ENCODE data around the gene KRT76. TPM values are rescaled to one million over a fixed set of nuclear protein-coding genes. Genes with fewer than 3 reads are reported as not detected.
A peak's percentile ranks its signal among the peaks of the same experiment; 100 is the strongest.

The KRT76 gene
- total RNA-seq, 1 donor from 2014 or later, result not detected

- intact Hi-C loops (cut with DNase I), result no loop called here
- peak; percentile 41 for DNase-seq (ENCODE audit: low spot score)
These were observed 10.4 kb upstream of the KRT76 start for GRCh38 chr12:52787324-52788191.

GRCh38 chr12:52784909-52785308 is 7.8 kb upstream of the KRT76 start:
- intact Hi-C loops (cut with DNase I), result no loop called here
- no peak for DNase-seq (ENCODE audit: low spot score)

- intact Hi-C loops (cut with DNase I), result no loop called here
- DNase-seq (ENCODE audit: low spot score), result peak; percentile 14
These were observed 6.6 kb upstream of the KRT76 start for GRCh38 chr12:52783563-52784316.

DNA sequence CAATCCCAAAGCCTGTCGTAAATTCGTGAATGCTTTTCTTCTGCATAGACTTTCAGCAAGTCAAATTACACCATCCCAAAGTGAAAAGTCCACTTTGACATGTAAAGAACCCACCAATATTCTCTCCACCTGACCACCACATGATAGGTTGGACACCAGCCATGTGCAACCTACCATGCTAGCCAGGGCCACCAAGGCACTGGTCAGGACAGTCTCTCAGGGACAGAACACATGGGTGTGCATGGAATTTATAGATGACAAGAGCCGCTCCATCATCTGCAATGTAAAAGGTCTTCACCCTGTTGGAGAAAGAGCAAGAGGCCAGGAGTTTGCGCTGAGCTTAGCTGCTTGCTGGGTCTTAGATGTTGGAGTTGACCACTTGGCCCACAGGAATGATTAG is 5.4 kb upstream of the KRT76 start:
- no peak for DNase-seq (ENCODE audit: low spot score)
- intact Hi-C loops (cut with DNase I), result no loop called here

DNA sequence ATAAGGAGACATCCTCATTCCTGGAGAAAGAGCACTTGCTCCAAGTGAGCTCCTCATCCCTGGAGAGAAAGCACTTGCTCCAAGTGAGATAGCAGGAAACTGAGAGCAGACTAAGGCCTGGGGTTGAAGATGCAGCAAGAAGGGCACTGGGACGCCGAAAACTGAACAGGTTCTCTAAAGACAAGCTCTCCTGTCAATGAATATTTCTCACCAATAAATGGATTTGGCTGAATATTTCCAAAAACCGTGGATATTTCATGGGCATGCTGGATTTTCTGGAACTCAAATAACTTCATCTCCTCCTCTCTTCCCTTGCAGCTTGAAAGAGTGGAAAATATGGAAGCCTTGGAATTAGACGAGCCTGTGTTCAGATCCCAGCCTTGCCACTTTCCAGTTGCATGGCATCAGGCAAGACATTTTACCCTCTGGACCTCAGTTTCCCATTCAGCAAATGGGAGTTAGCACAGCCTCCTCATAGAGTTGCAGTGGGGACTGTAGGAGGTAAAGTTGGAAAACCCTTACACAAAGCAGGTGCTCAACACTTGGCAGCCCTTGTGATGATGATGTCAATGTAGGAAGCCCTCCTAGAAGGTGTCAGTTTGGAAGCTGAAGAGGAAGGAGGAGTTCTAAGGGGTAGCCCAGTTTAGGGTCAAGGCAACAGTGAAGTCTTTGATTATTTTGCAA is 4.4 kb upstream of the KRT76 start:
- DNase-seq (ENCODE audit: low spot score), result no peak
- intact Hi-C loops (cut with DNase I), result no loop called here

GRCh38 chr12:52779914-52780313 is 2.8 kb upstream of the KRT76 start:
- intact Hi-C loops (cut with DNase I), result no loop called here

DNA sequence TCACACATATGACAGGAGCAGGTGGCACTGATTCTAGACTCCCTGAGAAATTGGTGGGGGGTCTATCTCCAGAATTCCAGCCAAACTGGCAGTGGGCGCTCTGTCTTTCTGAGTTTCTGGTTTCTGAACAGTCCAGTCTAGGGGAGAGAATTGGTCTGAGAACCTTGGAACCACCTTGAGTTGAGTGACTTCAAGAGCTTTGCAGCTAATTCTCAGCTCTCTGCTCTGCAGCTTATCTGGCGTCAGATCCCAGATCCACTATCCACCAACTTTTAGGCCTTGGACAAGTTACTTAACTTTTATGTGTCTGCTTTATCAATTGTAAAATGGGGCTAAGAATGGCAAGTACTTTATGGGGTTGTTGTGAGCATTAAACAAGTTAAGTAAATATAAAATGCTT is 1.7 kb upstream of the KRT76 start:
- no peak for DNase-seq (ENCODE audit: low spot score)
- intact Hi-C loops (cut with DNase I), result no loop called here

More at GRCh38 chr12:52779914-52780313, 2.8 kb upstream of the KRT76 start:
- peak; percentile 47 for DNase-seq (ENCODE audit: low spot score)

- peak; percentile 59 for DNase-seq (ENCODE audit: low spot score)
- intact Hi-C loops (cut with DNase I), result no loop called here
These were observed 421 bp upstream of the KRT76 start for GRCh38 chr12:52777566-52777965.

GRCh38 chr12:52776435-52776834 is 710 bp downstream of the KRT76 start:
- no peak for DNase-seq (ENCODE audit: low spot score)
- intact Hi-C loops (cut with DNase I), result no loop called here

DNA sequence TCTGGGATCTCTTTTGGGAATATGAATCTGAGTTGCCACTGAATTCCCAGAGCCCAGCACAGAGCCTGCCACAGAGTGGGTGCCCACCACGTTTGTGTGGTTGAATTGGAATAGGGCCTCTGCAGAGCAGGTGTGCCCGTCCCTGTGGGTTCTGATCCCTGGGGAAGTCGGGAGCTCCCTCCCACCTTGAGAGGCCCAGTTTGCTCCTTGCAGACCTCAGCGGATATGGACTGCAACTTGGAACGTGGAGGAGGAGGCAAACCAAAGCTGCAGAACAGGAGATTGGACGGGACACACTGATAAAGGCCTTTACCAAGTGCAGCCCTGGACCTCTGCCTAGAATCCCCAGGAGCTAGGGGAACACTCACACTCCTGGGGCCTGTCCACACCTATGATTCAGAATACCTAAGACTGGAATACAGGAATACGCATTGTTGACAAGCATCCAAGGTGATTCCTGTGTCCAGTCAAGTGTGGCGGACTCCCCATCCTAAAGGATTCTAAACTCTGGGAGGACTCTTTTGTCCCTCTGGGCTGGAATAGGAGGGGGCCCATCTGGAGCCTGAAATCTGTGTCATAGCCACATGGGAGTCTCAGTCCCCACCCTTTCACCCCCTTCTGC is 2.4 kb downstream of the KRT76 start:
- intact Hi-C loops (cut with DNase I), result no loop called here
- peak; percentile 66 for DNase-seq (ENCODE audit: low spot score)

DNA sequence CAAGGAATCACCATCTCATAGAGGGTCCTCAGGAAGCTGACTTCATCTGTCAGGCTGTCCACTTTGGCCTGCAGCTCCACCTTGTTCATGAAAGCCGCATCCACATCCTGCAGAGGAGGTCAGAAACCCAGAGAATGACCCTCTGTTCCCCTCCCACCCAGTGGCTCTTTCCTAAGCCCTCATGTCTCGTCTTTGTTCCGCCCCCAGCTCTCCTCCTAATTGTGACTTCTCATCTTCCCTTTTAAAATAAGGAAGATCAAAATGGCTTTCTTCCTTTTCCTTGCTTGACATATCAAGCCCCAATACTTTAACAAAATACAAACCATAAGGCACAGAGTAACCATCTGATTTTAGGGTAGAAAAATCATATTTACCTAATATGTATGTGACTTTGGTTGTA is 4.4 kb downstream of the KRT76 start:
- intact Hi-C loops (cut with DNase I), result no loop called here
- DNase-seq (ENCODE audit: low spot score), result no peak

DNA sequence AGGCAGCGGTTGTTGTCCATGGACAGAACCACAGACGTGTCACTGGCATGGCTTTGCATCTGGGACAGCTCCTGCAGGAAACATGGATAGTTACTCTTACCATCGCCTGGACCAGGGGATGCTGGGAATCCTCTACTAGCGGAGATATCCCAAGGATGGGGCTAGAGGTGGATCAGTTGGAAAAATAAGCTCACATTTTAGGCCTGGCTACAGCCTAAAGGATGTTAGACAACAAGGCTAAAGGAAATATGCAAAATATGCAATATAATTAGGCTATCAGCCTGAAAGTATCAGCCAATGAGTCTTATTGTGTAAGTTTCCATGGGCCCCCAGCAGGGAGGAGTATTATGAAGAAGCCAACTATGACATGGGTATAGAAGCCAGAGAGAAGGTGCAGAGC is 5.0 kb downstream of the KRT76 start:
- DNase-seq (ENCODE audit: low spot score), result no peak
- intact Hi-C loops (cut with DNase I), result no loop called here

GRCh38 chr12:52771505-52771904 is 5.6 kb downstream of the KRT76 start:
- intact Hi-C loops (cut with DNase I), result no loop called here
- no peak for DNase-seq (ENCODE audit: low spot score)

- no peak for DNase-seq (ENCODE audit: low spot score)
- intact Hi-C loops (cut with DNase I), result no loop called here
These were observed 6.1 kb downstream of the KRT76 start for GRCh38 chr12:52771088-52771487.

GRCh38 chr12:52769946-52770345 is 7.2 kb downstream of the KRT76 start:
- DNase-seq (ENCODE audit: low spot score), result peak; percentile 14
- intact Hi-C loops (cut with DNase I), result no loop called here

DNA sequence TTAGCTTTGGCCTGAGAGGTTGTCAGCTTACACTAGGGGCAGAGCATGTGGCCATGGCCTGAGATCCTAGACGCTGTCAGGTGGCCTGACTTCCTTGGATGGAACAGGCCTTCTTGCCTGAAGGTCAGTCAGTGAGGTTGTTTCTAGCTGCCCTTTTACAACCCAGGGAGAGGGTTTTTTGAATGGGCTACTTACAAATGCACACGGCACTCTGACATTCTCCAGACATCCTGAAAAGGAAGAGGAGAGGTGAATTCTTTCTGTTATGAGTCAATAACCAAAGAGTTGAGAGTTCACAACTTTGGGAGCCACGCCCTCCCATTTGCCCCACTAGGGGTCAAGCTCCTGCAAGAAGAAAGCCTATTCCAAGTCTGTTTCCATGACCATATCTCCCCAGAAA is 7.8 kb downstream of the KRT76 start:
- no peak for DNase-seq (ENCODE audit: low spot score)
- intact Hi-C loops (cut with DNase I), result no loop called here

GRCh38 chr12:52768479-52769200 is 8.5 kb downstream of the KRT76 start:
- intact Hi-C loops (cut with DNase I), result no loop called here
- DNase-seq (ENCODE audit: low spot score), result no peak

- DNase-seq (ENCODE audit: low spot score), result no peak
- intact Hi-C loops (cut with DNase I), result no loop called here
These were observed 9.7 kb downstream of the KRT76 start for GRCh38 chr12:52767427-52767826.

DNA sequence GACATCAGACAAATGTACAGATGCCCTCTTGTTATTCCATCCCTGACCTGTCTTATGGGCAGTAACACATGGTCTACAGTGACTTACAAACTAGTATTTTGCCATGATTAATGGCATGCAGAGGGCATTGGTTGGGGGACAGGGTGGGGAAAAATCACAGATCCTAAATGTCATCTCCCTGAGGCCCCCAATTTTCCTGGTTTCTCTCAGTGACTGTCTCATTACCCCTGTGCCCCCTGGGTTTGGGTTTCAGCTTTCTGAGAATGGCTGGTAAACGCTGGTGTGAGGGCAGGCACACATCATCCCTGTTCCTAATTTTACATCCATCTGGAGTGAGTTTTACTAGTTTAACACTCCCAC is 10.1 kb downstream of the KRT76 start:
- no peak for DNase-seq (ENCODE audit: low spot score)
- intact Hi-C loops (cut with DNase I), result no loop called here

All from cardiac septum (tissue), 1 donor.